ENCODE measurements around the gene ST6GALNAC5. TPM values are rescaled to one million over a fixed set of nuclear protein-coding genes. Genes with fewer than 3 reads are reported as not detected.

The ST6GALNAC5 gene
- total RNA-seq, 4 donors from 2014 or later = 0.16 TPM; not detected in 3

DNA sequence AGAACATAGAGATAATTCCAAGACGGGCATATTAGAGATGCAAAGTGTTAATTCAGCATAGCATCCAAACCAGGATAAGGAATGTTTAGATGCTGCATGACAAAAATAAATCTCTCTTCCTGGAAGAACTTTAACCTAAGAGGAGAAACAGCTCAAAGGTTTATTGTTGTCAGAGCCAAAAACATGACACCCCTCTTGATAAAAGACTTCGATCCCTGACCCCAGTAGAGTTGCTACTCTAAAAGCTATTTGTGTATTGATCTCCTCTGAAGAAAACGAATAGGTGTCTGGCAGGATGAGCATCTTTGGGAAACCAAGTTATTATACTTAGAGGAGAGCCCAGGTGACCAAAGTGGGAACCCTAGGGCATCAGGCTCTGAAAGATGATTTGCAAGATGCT, 193.9 kb downstream of the ST6GALNAC5 start:
- in situ Hi-C loops (cut with MboI; ENCODE audit: low sequenced_read_pairs in 4 of 4) = no loop called here

DNA sequence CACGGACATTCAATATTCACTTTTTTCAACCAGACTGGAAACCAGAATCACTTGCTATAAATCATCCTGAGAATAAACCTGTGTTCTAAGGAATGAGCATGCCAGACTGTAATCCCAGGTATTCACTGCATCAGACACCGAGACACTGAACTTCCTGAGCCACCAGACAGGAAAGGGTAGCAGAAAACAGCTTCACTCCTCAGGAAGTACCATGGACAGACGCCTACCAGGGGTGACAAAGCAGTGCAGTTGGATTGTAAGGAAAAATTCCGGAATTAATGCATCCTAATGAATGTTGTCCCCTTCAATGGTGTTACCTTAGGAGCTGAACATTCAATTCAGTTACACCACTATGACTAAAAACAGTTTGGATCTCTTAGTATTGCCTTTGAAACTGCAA, 195.8 kb downstream of the ST6GALNAC5 start:
- no peak overlapping the region for H3K27ac ChIP-seq
- intact Hi-C loops (cut with DNase I; ENCODE audit: low total_unique reads) (no loop called here), in situ Hi-C loops (cut with MboI; ENCODE audit: low sequenced_read_pairs in 4 of 4) (no loop called here)
- H3K9me3 ChIP-seq = no peaks in the 10 kb centered on the region
- TF ChIP-seq POLR2A (IDR thresholded peaks at IDR 0.05) = no peak
- TF ChIP-seq, protein P1, sequence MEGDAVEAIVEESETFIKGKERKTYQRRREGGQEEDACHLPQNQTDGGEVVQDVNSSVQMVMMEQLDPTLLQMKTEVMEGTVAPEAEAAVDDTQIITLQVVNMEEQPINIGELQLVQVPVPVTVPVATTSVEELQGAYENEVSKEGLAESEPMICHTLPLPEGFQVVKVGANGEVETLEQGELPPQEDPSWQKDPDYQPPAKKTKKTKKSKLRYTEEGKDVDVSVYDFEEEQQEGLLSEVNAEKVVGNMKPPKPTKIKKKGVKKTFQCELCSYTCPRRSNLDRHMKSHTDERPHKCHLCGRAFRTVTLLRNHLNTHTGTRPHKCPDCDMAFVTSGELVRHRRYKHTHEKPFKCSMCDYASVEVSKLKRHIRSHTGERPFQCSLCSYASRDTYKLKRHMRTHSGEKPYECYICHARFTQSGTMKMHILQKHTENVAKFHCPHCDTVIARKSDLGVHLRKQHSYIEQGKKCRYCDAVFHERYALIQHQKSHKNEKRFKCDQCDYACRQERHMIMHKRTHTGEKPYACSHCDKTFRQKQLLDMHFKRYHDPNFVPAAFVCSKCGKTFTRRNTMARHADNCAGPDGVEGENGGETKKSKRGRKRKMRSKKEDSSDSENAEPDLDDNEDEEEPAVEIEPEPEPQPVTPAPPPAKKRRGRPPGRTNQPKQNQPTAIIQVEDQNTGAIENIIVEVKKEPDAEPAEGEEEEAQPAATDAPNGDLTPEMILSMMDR (IDR thresholded peaks at IDR 0.05 in 4 of 5, conservative IDR thresholded peaks at IDR 0.05 in 1 of 5) = no peak
- H3K4me3 ChIP-seq = no peak overlapping the region
- no peaks in the 10 kb centered on the region for H3K27me3 ChIP-seq
- H3K4me1 ChIP-seq = no peaks in the 10 kb centered on the region
- ATAC-seq = no peak
- DNase-seq = no peak
- H3K36me3 ChIP-seq = no peaks in the 10 kb centered on the region

More for the DNA sequence above, 193.9 kb downstream of the ST6GALNAC5 start:
- Histone ChIP-seq H3K9me3 (no peaks in the 10 kb centered on the region), H3K4me1 (no peaks in the 10 kb centered on the region), H3K36me3 (no peaks in the 10 kb centered on the region), H3K27ac (no peak overlapping the region), H3K4me3 (no peak overlapping the region), H3K27me3 (no peaks in the 10 kb centered on the region)
- no peak for TF ChIP-seq POLR2A (IDR thresholded peaks at IDR 0.05)
- TF ChIP-seq, protein P1 (IDR thresholded peaks at IDR 0.05 in 4 of 5, conservative IDR thresholded peaks at IDR 0.05 in 1 of 5) = no peak
- ATAC-seq (no peak), DNase-seq (no peak)
- intact Hi-C loops (cut with DNase I; ENCODE audit: low total_unique reads) = no loop called here

DNA sequence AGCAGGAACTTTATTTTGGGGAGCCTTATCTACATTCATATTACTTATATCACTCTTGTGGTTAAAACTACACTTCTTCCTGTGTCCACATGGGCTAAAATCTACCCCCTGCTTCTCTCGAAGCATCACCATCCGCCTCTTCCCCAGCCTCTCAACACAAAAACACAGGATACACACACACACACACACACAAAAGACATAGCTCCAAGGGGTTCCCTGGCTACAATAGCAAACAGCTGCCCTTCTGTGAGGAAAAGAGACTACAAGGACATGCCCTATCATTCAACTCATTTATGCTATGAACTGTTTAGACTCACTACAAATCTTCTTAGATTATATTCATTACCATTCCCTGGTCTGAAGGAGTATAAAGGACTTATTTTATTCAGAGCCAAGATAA, 197.0 kb downstream of the ST6GALNAC5 start:
- H3K36me3 ChIP-seq = no peaks in the 10 kb centered on the region
- TF ChIP-seq, protein P1 (IDR thresholded peaks at IDR 0.05 in 4 of 5, conservative IDR thresholded peaks at IDR 0.05 in 1 of 5) = no peak
- TF ChIP-seq POLR2A (IDR thresholded peaks at IDR 0.05) = no peak
- ATAC-seq (no peak), DNase-seq (no peak)
- H3K4me1 ChIP-seq = no peaks in the 10 kb centered on the region
- intact Hi-C loops (cut with DNase I; ENCODE audit: low total_unique reads) = no loop called here
- no peaks in the 10 kb centered on the region for H3K9me3 ChIP-seq
- no peaks in the 10 kb centered on the region for H3K27me3 ChIP-seq
- in situ Hi-C loops (cut with MboI; ENCODE audit: low sequenced_read_pairs in 4 of 4) = no loop called here
- no peak overlapping the region for H3K27ac ChIP-seq
- H3K4me3 ChIP-seq = no peak overlapping the region

DNA sequence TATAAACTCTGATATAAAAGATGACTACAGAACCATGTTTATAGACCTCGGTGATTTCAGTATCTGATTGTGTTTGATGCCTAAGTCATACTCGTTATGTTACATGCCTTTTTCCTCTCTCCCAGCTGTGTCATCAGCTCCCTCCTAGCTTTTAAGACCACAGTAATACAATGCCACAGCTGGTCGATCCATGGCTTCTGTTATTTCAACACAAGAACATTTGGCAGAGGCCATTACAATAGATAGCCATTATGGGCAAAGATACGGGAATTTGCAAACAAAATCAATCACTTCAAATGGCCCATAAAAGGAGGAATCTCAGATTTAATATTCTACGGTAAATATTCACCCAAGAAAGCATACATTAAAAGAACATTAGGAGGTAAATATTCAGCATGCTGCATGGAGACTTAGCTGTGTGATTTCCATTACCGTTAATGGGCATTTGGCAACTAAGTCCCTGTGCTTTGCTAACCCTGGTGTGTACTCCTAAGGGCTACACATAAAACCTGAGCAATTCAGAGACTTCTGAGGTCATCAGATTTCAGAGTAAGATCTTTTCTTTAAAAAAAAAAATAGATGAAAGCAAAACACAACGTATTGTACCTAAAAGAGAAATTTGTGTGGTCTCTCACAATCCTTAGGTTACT, 198.5 kb downstream of the ST6GALNAC5 start:
- ATAC-seq = no peak
- Histone ChIP-seq H3K9me3 (no peaks in the 10 kb centered on the region), H3K27me3 (no peaks in the 10 kb centered on the region), H3K36me3 (no peaks in the 10 kb centered on the region), H3K4me3 (no peak overlapping the region), H3K27ac (no peak overlapping the region), H3K4me1 (no peaks in the 10 kb centered on the region)
- intact Hi-C loops (cut with DNase I; ENCODE audit: low total_unique reads) = no loop called here
- TF ChIP-seq POLR2A (IDR thresholded peaks at IDR 0.05) = no peak
- TF ChIP-seq, protein P1 (IDR thresholded peaks at IDR 0.05 in 4 of 5, conservative IDR thresholded peaks at IDR 0.05 in 1 of 5) = no peak
- in situ Hi-C loops (cut with MboI; ENCODE audit: low sequenced_read_pairs in 4 of 4) = no loop called here
- no peak for DNase-seq

DNA sequence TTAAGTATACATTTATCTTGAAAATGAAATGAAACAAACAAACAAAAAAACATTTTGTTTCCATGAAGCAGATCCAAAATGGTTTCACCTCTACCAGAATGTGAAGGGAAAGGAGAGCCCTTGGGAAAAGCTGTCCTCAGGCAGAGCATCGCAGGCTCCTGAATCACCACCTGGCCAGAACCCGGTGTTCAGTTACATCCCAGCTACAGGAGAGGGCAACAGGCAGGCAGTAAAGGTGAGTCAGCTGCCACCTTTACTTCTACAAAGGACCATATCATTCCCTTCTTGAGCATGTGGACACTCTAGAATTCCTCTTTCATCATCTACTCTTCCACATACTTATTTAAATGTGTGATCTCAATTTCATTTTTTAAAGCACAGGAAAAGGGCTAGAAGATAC, 200.7 kb downstream of the ST6GALNAC5 start:
- no peak overlapping the region for H3K4me3 ChIP-seq
- H3K36me3 ChIP-seq = no peaks in the 10 kb centered on the region
- no peak for TF ChIP-seq POLR2A (IDR thresholded peaks at IDR 0.05)
- TF ChIP-seq, protein P1 (IDR thresholded peaks at IDR 0.05 in 4 of 5, conservative IDR thresholded peaks at IDR 0.05 in 1 of 5) = no peak
- intact Hi-C loops (cut with DNase I; ENCODE audit: low total_unique reads) = no loop called here
- DNase-seq = no peak
- ATAC-seq = no peak
- in situ Hi-C loops (cut with MboI; ENCODE audit: low sequenced_read_pairs in 4 of 4) = no loop called here
- H3K27me3 ChIP-seq = no peaks in the 10 kb centered on the region
- H3K9me3 ChIP-seq = no peaks in the 10 kb centered on the region
- H3K4me1 ChIP-seq = no peaks in the 10 kb centered on the region
- H3K27ac ChIP-seq = no peak overlapping the region

Measured in gastrocnemius medialis (tissue), 4 donors.